Measurements from ENCODE around the gene TPRN.

DNA sequence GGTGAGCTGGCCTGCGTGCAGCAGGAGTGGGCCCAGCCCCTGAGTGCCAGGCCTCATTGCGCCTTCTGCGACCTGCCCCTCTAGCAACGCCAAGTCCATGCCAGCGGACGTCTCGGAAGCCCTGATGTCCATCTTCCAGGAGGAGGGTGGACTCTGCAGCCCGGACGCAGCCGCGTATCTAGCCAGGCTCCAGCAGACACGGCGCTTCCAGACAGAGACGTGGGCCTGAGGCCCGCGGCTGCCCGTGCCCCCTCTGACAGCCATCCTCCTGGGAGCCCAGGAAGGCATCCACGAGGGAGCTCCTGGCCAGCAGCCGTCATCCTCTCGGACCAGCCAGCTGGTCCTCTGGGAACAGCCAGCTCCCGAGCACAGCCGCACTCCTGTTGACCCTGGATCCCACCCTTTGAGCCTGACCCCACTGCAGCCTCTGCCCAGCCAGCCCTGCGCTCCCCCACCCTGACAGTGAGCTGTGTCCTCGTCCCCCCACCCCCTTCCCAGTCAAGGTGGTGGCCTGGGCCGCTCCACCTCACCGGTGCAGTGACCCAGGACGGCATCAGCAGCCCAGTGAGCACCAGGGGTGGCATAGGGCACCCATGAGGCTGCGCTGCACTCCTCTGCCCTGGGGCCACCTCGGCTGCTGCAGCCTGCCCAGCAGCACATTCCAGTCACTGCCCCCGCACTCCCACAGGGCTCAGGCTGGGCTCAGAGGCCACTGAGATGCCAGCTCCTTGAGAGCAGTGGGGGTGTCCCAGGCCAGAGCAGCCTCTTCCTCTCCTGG is 15.8 kb upstream of the TPRN start:
- TF ChIP-seq, protein P1, sequence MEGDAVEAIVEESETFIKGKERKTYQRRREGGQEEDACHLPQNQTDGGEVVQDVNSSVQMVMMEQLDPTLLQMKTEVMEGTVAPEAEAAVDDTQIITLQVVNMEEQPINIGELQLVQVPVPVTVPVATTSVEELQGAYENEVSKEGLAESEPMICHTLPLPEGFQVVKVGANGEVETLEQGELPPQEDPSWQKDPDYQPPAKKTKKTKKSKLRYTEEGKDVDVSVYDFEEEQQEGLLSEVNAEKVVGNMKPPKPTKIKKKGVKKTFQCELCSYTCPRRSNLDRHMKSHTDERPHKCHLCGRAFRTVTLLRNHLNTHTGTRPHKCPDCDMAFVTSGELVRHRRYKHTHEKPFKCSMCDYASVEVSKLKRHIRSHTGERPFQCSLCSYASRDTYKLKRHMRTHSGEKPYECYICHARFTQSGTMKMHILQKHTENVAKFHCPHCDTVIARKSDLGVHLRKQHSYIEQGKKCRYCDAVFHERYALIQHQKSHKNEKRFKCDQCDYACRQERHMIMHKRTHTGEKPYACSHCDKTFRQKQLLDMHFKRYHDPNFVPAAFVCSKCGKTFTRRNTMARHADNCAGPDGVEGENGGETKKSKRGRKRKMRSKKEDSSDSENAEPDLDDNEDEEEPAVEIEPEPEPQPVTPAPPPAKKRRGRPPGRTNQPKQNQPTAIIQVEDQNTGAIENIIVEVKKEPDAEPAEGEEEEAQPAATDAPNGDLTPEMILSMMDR (IDR thresholded peaks at IDR 0.05): no peak
- no peak for TF ChIP-seq POLR2A (IDR thresholded peaks at IDR 0.05)

Data from body of pancreas (tissue), 4 donors.